GF-D8 (cell line): Measurements from ENCODE around the gene SLC4A5.

Experiments
- DNase-seq: peaks from one replicate; lab custom pipeline; 2025; lab: John Stamatoyannopoulos, UW

SLC4A5 gene

GRCh38 chr2:74314107-74314506, 29.1 kb downstream of the SLC4A5 start:
- no peak for DNase-seq

DNA sequence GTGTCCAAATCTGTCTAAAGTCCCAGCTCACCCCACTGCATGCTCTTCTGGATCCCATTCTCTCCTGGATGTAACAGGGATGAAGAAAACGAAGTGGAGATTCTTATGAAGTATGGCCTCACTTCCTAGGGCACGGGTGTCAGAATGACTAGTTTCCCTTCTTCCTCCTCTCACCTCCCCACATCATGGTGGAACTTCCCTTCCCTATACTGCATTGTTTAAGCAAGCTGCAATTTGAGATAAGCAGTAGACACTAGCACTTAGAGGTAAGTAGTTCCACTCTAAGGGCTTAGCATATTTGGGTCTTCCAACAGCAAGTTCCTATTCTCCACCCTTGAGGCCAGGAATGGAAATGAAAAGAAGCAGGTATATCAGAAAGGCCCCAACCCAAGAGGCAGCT, 29.7 kb downstream of the SLC4A5 start:
- no peak for DNase-seq

DNA sequence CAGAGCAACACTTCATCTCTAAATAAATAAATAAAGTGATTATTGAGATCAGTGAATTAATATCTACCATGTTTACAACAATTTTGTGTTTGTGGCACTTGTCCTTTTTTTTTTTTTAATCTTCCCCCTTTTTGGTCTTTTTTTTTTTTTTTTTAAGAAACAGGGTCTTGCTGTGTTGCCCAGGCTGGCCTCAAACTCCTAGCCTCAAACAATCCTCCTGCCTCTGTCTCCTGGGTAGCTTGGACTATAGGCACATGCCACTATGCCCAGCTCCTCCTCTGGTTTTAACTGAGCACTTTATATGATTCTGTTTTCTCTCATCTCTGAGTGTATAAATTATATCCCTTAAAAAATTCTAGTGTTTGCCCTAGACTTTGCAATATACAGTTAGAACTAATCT, 30.3 kb downstream of the SLC4A5 start:
- DNase-seq, result no peak

DNA sequence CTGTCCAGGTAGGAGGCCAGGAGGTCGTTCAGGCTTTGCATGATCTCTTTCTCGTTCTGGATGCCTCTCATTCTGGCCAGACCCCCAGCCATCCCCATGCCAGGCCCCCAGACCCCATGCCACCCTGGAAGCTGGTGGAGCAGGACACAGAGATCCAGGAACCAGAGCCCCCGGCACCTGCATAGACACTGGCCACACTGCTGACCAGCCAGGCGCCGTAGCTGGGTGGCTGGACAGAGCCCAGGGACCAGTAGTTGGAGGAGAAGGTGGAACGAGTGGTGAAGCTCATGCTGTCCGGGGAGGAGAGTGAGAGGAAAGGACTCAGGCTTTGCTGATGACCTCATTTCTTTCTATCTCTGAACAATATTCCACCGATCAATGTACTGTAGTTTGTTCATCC, 35.5 kb downstream of the SLC4A5 start:
- no peak for DNase-seq

GRCh38 chr2:74304332-74305148, 38.7 kb downstream of the SLC4A5 start:
- DNase-seq, result no peak

DNA sequence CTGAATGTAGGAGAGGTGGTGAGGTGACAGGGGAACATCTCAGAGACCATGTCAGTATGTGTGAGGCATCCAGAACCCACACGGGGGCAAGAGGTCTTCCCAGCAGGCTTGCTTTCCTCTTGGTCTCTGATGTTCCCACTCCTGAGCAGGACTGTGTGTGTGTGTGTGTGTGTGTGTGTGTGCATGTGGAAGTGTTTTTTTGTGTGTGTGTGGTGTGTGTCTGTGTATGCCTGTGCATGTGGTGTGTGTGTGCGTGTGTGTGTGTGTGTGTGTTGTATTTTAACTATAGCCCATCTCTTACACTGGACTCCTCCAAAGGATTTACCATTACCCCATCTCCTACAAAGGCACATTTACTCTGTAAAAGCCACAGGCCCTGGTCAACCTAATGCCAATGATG, 40.4 kb downstream of the SLC4A5 start:
- no peak for DNase-seq

DNA sequence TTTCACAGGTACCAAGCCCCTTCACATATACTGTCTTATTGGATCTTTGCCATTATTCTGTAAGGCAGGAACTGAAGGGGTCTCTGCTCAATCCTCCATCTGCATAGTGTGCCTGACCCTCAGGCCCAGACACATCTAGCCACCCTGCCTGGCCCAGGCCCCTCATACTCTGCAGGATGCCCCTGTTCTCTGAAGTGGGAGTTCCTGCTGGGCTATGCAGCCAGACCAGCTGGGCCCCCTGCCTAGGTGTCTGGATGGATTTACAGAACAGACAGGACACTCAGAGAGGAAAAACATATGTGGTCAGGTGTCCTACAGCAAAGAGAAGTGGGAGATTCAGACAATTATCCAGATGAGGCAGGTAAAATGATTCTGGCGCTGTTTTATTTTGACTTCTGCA, 42.0 kb downstream of the SLC4A5 start:
- DNase-seq, result no peak

DNA sequence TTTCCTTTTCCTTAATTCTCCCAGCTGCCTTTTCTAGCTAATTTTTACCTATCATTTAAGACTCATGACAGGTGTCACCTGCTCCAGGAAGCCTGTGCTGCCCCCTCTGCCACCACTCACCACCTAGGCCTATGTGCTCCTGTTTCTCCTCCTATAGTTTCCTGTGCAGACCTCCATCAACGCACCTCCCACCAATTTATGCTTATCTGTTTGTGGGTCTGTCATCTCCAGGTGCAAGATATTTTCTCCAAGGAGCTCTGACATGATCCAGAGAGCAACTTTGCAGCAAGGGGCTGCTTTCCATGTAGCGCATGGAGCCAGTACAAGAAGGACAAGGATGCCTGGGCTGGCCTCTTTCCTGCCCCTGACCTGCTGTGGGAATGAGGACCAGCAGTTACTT, 42.7 kb downstream of the SLC4A5 start:
- no peak for DNase-seq

DNA sequence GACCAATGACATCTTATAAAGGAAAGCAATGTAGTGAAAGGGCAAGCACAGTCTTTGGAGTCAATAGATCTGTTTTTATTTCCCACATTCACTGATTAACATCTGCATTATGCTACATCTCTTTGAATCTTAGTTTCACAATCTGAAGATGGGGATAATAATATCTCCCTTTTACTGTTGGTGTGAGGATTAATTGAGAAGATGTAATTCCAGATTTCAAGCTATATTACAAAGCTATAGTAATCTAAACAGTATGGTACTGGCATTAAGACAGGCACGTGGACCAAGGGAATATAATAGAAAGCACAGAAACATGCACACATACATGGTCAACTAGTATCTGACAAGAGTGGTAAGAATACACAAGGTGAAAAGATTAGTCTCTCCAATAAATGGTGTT, 45.3 kb downstream of the SLC4A5 start:
- DNase-seq, result no peak

GRCh38 chr2:74297391-74297790, 45.8 kb downstream of the SLC4A5 start:
- DNase-seq, result no peak

DNA sequence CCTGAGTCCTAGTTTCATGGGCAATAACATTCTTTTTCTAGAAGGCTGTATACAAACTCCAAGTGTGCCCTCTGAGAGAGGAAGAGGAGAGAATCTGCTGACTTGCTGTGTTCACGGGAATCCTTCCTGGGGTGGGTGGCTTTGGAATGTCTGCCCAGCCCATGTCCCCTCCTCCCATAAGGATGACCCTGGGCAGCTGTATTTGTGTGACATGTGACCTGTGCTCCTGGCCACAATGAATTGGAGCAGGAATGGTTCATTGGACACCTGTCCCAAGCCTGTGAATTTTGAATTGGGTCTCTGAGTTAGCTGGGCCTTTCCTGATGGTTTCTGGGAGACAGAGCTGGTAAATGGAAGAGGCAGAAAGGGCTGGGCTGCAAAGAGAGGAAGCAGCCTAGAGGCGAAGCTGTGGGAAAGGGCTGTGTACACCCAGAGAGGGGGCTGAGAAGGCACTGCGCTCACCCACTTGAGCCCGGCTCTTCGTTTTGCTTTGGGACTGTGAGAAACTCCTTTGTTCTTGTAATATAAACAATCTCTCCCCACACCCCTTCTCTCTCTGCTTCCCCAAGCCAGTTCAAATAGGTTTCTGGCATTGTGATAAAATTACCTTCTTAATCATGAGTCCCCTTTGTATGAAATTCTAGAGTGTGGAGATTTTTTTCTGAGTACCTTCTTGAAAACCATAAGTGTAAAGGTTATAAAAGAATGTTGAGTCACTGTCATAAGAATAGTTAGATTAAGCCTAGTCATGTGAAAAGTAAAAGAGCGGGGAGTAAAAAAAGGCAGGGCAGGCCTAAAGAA, 49.8 kb downstream of the SLC4A5 start:
- DNase-seq, result no peak

DNA sequence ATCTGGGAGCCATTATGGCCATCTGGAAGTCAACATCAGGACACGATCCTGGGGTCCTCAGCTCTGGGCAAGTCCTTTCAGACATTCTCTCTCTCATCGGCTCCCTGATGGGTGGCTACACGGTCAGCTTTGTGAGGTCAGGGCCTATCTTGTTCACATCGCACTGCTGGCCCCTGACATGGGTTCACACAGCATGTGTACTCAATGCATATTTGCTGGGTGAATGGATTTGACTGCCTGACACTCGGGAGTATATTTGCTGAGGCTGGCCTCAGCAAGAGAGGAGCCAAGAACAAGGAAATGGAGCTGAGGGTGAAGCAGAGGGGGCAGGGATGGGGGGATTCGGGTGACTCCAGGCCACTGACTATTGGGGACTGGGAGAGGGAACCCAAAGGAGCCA, 50.5 kb downstream of the SLC4A5 start:
- DNase-seq, result no peak

DNA sequence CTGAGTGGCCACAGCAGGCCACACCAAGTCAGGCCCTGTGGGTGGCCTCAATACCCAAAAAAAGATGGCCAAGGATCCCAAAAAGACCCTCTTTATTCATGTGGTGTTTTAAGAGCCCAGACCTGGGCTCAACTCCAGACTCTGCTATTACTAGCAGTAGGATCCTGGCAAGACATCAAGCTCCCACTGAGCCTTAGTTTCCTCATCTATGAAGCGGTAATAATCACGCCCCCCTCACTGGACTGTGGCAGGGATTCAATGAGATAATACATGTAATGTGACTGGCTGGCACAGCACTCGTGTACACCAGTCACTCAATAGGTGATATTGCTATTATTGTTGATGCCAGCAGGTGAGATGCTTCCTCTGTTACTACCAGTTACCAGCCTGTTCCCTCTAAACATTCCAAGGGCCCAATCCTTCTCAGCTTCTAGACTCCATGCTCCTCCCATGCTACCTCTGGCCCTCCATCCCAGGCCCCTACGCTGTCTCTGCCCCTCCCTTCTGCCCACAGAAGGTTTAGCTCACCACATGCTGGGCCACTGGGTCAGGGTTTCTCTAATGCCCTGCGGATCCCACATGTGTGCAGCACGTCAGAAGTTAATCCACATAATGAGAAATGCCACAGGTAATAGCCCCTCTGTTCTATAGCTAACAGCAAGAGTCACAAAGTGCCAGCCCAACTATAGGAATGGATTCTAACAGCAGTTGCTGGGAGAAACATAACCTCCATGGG, 51.2 kb downstream of the SLC4A5 start:
- no peak for DNase-seq

DNA sequence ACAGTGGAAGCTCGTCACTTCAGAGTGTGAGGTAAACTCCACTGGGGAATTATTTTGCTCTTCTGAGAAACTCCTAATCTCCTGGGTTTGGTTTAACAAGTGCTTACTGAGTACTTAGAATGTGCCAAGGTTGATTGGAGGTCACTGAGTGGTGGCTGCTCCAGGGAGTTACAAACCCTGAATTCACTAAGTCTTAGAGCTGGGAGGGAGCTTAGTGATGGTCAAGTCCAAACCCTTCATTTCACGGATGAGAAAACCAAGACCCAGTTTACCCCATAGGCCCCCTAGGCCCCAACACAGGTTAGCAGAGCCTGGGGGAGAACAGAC, 52.0 kb downstream of the SLC4A5 start:
- no peak for DNase-seq

GRCh38 chr2:74290466-74291217, 52.6 kb downstream of the SLC4A5 start:
- no peak for DNase-seq

DNA sequence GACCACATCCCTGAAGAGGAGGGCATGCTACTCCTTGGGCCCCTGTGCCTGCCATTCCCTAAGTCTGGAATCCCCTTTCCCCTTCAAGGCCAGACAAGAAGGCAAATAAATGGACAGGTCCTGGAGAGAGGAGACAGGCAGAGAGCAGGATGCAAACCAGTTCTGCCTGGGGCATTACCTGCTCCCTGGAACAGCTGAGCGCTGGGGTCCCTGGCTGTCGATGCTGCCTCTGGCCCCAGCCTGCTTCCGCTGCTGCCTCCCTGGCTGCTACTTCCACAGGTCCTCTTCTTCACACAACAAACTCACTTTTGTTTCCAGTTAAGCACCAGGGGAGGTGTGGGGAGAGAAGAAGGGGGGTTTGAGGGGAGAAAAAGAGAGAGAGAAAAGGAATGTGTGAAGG, 53.1 kb downstream of the SLC4A5 start:
- no peak for DNase-seq

DNA sequence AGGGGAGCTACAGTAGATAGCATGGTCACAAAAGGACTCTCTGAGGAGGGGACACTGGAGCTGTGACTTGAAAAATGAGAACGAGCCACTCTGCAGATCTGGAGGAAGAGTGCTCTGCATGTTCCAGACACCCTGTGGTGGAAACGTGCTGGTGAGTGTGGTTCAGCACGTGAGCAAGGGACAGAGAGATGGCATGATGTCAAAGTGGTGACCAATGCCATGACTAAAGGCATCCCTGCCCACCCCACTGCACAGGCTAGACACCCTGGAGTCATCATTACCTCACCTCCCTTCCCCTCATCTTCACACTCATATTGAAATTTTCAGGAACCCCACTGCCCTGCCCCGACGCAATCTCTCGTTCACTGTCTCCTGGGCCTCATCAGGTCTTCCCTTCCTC, 56.5 kb downstream of the SLC4A5 start:
- no peak for DNase-seq

DNA sequence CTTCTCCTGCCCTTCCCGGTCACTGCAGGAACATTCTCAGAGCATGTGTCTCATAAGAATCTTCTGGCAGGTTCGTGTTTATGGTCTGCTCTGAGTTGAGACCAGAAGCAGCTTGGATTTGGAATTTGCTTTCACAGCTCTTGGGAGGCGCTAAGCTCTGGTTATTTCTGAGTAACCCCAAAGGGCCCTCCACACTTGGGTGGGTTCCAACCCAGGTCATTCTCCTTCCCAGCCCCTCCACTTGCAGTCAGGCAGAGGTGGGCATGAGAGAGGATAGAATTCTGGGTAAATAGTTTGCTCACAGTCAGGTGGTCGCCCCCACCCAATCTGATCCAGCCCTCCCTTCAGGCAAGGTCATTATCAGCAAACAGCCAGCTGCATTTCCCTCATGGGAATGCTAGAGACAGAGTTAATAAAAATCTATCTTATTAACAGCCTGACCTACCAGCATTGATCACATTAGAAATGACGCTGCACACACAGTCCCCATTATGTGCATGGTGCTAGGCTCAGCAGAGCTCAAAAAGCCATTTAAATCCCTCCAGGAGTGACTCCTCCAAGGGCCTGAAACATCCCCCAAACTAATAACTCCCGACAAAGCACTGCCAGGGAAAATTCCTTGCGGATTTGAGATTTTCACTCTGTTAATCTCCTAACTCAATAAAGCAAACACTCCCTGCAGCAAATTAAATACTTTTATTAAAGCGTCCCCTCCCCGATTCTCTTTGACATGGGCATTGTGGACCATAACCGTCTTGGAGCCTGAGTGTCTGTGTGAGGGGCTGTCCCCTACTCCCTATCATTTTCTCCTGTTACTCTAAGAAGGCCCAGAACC, 61.9 kb downstream of the SLC4A5 start:
- DNase-seq, result no peak

GRCh38 chr2:74278694-74279093, 64.5 kb downstream of the SLC4A5 start:
- DNase-seq, result no peak

GRCh38 chr2:74278176-74278575, 65.0 kb downstream of the SLC4A5 start:
- DNase-seq, result no peak

GRCh38 chr2:74275228-74275627, 68.0 kb downstream of the SLC4A5 start:
- no peak for DNase-seq
